ENCODE results near the gene SPTB.

SPTB gene

DNA sequence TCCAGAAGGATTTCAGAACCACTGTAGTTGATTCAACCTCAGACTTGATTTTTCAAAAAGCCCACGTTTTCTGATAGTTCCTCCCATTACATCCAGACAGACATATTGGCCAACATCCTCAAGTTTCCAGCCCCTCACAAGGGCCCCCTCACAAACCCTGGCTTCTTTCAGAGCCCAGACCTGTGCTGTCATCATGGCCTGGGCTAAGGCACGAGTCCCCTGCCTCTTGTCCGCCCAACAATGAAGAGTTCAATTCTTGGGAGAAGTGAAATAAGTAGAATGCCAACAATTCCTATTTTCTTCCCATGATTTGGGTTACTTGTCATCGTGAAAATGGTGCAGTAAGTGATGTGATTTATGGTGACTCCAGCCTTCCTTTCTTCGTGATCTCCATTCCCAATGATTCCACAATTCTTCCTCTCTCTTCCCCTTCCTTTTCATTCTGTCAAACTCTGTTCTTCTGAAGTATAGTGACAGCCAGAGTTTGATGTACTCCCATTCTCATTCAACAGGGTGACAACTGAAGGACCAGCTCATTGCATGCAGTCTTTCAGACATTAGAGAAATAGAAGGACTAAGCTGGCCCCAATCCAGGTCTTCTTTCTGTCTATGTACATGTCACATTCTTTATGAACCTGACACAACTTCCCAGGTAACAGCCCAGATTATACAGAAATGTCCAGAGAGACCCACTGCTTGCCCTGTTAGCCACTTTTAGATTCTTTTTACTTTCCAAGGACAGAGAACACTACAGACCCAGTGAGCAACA is 29.2 kb downstream of the SPTB start:
- no peak for DNase-seq (ENCODE audit: low read depth, low spot score)

DNA sequence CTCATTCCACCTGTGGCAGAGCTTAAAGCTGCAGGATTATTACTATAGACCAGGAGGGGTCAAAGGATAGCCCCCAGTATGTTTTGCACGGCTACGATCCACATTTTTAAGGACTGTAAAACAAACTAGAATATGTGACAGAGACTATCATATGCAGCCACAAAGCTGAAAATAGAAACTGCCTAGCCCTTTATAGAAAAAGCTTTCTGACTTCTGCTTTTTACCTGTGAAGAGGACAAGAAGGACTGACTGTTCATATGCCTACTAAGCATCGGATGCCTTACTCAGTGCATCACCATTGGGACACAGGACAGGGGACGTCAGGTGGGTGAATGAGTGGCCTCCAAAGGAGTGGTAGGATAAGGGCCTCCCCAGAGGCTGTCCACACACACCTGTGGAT is 29.8 kb downstream of the SPTB start:
- DNase-seq (ENCODE audit: low read depth, low spot score) = no peak

DNA sequence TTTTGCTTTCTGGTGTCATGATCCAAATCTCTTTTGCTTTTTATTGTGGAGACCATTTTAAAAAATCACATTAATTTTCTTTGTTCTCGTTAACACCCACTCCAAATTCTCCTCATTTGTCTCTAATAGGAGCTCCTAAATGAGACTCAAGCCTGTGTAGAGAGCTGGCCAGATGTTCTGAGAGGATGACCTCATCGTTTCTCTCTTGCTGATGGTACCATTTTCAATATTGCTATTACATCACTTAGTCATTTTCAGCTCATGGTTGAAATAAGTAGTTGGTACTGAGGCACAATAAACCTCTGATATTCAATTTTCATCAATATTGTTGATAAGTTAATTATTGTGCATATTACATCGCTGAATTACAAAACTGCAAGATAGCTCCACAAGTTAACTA is 31.5 kb downstream of the SPTB start:
- no peak for DNase-seq (ENCODE audit: low read depth, low spot score)

DNA sequence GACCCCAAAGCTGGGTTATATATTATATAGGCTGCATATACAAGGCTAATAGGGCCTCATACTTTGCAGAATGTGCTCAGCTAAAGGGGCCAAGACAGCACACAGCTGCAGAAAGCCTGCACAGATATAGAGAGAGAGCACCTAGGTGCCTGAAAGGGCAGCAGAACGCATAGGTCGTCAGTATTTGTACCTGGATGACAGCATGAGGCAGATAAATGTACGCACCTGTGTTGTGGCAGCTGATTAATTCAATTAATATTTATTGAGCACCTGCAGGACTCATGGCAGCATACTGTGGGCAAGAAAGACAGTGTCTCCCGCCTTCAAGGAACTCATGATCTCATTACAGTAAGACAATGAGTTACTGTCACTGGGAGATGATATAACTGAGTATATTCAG is 33.4 kb downstream of the SPTB start:
- DNase-seq (ENCODE audit: low read depth, low spot score) = no peak

DNA sequence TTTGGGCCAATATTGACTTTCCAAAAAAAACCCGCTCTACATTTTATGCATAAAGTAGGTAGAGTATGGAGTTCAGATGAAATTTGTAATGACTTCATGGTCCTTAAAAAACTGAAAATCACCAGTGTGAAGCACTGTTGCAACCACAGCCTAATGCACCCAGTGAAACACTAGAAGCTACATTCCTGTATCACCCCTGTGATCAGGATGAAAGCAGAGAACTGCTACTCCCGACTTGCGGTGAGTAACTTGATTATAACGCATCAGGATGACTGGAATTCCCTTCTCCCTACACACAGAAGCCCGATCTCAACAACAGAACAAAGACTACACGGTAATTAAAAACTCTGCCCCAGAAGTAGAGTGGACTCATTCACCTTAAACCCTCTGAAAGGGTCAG is 33.8 kb downstream of the SPTB start:
- DNase-seq (ENCODE audit: low read depth, low spot score) = no peak

DNA sequence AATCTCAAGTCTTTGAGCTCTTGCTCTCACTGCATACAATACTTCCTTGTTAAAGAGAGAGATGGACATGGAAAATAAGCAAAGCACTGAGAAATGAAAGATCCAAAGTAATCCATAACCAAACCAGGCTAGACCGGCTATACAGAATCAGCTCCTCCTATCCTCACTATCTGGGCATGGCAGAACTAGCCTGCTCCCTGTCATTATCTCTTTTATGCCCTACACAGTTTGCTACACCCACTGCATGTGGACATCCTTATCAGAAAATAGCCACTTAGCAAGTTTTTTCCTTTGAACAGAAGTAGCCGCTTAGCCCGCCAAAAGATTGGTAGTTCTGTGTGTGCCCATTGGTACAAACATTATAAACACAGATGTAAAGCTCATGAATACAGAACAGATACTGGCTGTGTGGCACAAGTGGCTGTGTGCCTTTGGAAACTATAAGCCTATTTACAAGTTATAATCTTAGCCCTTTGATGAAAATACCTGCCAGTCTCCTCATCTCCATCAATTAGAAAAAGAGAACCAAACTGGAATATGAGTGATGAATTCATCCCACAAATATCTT is 34.7 kb downstream of the SPTB start:
- no peak for DNase-seq (ENCODE audit: low read depth, low spot score)

DNA sequence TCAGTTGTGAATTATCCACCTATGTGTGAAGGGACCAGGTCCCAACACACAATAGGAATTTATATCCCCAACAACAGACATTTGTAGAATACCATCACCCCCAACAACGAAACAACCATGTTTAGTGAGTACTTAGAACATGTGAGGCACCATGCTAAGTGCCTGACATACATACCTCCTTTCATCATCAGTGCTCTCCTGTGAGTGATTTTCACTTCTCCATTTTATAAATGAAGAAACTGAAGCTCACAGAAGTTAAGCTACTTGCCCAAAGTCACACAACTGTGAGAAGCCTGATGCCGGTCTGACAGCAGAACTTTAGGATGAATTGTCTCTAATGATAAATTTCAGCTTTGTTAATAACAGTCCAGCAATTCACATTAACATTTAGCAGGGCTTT is 35.4 kb downstream of the SPTB start:
- DNase-seq (ENCODE audit: low read depth, low spot score) = no peak

DNA sequence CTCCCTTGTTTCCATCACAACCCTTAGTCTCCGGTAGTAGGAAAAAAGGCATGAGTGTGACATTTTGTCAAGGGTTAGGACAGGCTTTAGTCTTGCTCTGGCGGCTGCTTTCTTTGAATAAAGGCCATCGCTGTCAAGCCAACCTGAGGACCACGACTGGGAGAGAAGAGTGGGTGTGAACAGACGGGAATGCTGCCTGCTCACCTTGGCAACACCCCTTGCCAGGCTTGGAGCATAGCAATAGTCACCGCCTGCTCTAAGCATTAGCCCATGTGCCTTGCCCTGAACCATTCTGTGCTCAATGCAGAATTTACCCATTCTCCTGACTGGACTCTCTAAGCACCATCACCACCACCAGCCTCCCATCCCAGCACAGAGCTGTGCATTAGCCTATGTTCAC is 36.2 kb downstream of the SPTB start:
- no peak for DNase-seq (ENCODE audit: low read depth, low spot score)

DNA sequence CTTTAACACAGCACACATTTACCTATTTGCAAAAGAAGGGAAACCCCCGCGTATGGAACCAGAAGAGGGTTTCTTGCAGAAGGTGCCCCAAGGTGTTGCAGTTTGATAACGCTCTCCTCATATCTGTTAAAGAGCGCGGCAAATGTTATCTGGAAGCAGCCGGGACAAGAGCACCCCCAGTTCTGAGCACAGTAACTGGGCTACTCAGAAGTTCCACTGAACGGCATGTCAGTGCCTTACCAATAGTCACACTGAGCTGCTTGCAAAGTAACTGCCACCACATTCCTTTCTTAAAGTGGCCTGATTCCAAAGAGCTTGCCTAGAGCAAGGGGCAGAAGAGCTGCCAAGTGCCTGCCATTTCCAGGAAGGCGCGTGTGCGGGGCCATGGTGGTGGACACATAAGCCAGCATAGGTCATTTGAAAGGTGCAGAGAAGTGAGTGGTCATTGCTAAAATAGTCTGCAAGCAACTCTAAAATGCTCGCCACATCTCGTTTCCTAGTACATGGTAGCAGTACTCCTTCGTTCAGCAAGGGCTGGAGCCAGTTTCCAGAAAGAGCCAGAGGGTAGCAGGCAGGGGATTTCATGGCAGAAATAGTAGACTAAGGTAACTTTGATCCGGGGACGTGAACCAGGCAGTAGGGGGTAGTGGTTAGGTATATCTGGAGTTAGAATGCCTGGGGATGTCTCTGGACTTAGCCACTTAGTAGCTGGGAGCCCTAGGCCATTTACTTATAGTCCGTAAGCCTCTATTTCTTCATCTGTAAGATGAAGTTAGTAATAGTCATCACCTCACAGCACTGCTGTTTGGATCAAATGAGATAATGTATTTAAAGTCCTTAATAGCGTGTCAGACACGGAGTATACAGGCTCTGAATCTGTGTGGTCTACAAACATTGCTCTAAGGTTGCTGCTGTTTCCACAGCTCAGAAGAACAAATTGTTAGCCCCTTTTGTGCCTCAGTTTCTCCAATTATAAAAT is 37.6 kb downstream of the SPTB start:
- no peak for DNase-seq (ENCODE audit: low read depth, low spot score)

DNA sequence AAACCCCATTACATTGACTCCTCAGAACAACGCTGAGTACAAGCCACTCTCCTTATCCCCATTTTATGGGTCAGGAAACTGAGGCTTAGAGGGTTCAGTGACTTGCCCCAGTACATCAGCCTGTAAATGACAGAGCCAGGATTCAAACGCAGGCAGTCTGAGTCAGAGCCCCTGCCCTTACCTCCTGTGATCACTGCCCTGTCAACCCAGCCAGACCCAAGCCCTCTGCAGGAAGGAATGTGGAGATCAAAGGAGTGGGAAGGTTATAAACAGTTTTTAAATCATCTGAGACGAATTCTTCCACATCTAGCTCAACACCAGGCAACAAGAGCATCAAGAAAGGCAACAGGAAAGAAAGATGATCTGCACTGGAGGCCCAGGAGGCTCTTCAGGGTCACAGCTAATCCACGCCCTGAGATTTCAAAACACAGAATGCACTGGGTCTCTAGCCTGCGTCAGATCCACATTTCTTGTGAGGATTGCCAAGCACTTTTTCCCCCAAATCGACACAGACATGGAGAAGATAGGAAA is 38.5 kb downstream of the SPTB start:
- no peak for DNase-seq (ENCODE audit: low read depth, low spot score)

DNA sequence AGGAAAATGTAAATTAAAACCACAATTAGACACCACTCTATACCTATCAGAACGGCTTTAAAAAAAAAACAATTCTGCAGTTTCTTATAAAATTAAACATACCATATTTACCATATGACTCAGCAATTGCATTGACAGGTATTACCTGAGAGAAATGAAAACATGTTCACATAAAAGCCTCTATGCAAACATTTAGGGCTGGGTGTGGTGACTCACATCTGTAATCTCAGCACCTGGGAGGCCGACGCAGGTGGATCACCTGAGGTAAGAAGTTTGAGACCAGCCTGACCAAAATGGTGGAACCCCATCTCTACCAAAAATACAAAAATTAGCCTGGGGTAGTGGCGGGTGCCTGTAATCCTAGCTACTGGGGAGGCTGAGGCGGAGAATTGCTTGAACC is 41.1 kb downstream of the SPTB start:
- no peak for DNase-seq (ENCODE audit: low read depth, low spot score)

DNA sequence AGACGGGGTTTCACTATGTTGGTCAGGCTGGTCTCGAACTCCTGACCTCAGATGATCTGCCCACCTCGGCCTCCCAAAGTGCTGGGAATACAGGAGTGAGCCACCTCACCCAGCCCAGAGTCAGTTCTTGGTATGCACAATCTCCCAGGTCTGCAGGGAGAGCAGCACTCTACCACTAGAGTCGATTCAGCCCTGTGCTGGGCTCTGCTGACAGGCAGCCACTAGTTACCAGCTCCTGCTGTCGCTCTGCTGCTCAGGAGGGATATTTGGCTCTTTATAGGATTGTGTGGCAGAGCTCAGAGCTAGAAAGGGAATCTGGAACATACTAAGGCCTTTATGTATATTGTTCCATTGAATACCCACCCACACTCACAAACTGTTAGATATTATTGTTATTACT is 44.3 kb downstream of the SPTB start:
- DNase-seq (ENCODE audit: low read depth, low spot score) = no peak

DNA sequence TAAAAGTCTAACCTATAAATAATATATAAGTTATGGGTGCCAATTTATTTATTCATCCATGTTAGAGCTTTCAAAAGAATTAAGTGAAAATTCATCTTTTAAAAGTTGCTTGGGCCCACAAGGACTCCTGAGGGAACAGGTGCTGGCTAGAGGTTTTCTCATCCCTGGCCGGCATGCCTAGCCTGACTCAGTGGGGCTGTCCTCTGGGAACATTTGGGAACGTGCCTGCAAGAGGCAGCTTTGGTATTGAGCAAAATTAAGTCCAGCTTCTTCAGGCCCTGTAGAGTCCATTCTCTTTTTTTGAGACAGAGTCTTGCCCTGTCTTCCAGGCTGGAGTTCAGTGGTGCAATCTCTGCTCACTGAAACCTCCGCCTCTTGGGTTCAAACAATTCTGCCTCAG is 44.7 kb downstream of the SPTB start:
- DNase-seq (ENCODE audit: low read depth, low spot score) = no peak

DNA sequence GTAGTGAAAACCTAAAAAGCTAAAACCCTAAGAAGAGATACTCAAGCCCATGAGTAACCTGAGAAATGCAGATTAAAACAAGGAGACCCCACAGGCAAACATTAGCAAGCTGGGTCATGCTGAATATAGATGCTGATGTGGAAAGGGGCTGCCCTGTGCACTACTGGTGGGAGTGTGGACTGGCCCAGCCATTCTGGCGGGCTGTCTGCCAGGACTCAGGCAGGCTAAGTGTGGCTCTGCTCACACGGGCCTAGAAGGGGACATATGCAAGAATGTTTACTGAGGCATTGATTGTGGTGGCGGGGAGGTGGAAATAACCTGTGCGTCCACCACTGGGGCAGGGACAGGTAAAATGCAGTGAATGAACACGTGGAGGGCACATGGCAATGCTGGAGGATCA is 48.3 kb downstream of the SPTB start:
- no peak for DNase-seq (ENCODE audit: low read depth, low spot score)

DNA sequence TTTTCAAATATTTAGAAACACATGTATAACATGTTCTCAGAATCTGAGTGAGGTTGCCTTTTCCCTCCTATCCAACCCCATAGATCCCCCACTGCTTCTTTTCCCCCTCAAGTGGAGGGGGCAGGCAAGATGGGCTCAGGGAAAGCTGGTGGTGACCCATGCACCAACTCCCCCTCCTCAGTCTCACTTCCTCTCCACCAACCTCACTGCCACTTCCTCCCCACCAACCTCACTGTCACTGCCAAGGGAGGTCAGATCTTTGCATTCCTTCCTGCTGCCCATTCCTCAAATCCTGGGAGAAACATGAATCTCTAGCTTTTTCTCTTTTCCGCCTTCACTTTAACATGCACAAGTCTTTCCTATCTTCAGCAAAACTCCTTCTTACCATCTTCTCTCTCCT is 48.7 kb downstream of the SPTB start:
- no peak for DNase-seq (ENCODE audit: low read depth, low spot score)

DNA sequence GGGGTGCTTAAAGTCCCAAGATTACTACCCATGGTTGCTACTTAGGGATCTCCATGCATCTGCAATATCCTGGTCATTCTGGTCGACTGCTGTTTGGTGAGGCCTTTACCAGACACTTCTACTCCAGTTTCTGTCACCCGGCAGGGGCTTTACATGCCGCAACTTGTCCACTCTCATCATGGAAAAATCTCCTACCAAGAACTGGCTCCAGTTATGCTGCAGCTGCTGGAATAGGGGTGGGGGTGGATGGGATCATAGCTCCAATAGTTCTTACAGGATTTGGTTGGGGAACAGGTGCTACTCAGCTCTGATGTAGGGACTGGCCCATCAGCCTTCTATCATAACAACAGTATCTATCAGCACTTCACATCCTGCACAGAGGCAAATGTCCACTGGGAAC is 51.6 kb downstream of the SPTB start:
- no peak for DNase-seq (ENCODE audit: low read depth, low spot score)

DNA sequence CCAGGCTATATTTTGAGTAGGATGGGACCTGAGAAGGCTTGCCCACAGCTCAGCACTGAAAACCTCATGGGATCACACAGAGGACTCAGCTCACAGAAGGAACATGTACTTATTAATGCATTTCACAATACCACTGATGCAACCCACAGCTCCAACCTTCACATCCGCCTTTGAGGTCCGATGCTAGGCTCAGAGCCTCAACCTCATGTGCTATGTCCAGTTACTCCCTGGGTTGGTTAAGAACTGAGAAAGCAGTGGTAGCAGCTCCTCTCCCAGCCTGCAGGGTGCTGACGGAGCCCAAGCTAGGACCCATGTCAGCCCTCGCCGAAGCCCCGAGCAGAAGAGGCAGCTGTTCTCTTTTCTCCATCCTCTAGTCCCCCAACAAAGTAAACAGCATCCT is 52.9 kb downstream of the SPTB start:
- no peak for DNase-seq (ENCODE audit: low read depth, low spot score)

DNA sequence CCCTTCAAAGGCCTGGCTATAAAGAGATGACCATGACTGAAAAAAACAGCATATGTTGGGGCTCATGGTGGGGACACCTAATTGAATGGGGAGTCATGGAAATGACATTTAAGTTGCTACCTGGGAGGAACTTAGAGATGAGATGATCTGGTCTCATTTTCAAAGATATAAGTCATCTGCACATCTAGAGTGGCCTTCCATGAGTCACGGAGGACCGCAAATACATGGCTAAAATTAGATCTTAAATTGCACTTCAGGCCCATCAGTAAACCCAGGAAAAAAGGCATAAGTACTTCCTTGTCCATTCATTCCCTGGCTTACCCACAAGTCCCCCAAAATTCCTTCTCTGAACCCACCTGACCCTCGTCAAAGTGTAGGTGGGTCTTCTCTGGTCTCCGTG is 53.4 kb downstream of the SPTB start:
- no peak for DNase-seq (ENCODE audit: low read depth, low spot score)

DNA sequence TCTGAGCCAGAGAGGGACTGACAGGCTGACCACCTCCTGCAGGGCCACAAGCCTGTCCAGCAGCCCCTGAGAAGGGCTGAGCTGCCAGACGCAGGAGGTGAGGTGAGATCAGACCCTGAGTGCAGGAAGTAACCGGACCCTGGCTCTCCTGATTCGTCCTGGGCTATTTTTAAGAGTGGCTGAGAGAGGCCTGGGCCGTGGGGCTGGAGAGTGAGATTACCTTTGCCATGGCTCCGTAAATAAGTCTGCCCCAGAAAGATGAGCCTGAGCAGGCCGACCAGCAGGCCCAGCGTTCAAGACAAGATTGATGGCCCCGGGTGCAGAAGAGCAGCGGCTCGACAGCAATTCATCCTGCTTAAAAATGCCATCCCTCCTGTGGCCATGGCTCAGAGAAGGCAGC is 54.2 kb downstream of the SPTB start:
- DNase-seq (ENCODE audit: low read depth, low spot score) = no peak

DNA sequence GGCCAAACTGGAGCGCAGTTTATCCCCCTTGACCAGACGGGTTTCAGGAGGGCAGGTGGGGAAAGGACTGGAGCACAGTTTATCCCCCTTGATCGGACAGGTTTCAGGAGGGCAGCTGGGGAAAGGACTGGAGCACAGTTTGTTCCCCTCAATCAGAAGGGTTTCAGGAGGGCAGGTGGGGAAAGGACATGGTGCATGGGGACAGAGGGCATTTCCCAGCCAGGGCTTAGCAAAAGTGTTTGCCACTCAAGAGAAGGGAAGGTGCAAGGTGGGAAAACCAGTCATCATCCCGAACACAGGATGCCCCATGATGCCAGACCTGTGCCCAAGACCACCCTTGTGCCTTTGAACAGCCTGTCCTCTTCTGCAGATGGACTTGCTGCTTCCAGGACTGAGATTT is 54.7 kb downstream of the SPTB start:
- no peak for DNase-seq (ENCODE audit: low read depth, low spot score)

DNA sequence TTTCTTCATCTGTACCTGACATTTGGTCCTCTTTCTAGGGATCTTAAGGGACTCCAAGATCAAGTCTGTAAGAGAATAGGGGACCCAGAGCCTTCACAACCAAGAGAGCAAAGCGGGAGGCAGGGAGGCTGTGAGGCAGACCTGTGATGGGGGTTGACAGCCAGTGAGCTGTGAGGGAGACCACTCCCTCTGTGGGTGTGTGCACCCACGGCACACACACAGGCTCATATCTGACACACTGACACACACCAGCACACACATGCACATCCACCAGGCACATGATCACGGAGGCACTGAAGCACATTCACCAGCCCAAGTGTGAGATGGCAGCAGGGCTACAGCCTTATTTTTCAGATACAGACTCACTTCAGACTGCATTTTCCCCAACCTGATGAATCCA is 55.2 kb downstream of the SPTB start:
- DNase-seq (ENCODE audit: low read depth, low spot score) = no peak

DNA sequence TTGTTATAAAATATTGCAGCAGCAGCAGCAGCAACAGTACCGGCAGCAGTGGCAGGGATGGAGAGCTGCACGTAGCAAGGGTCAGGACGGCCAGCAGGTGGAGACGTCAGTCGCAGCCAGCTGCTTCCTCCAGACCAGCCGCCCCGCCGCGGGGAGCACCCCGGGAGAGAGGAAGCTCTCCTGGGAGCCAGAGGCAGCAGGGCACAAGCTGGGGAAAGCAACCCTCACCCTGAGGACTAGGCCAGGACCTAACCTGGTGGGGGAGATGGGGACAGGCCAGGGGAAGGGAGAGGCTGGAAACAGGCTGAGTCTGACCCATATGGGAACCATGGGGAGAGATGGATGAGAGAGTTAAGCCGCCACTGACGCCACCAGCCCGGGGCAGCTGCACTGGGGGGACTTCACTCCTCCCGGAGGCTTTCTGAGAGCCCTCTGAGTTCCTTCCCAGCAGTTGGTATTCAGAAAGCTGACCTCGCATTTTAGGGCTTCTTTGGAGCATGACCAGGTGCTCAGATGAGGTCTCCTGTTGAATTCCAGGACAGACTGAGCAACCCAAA is 56.3 kb downstream of the SPTB start:
- DNase-seq (ENCODE audit: low read depth, low spot score) = no peak
